Kidney (tissue), 14 donors: ENCODE data around the gene SLC2A10. TPM values are rescaled to one million over a fixed set of nuclear protein-coding genes. Genes with fewer than 3 reads are reported as not detected.

Source experiments
- DNase-seq, 5 donors: peaks; one replicate each; pipeline ENCODE4 v3.0.0-alpha.2; 2013 to 2020
- FAIRE-seq: peaks from 2 replicates; lab custom pipeline; 2012; peaks lifted over from hg19 to GRCh38; lab: Jason Lieb, UNC
- H3K27ac ChIP-seq, 2 donors: one replicate each; pipeline ENCODE4 v1.7.0; 2013; ENCODE audit warnings: low read depth in 2 of 2, low read length in 2 of 2, inconsistent platforms in 1 of 2
- H3K27me3 ChIP-seq: one replicate; pipeline ENCODE4 v1.7.1; 2013; ENCODE audit warnings: low read length, inconsistent platforms; ENCODE audit not compliant: control insufficient read depth, insufficient read depth
- H3K36me3 ChIP-seq, 3 donors: one replicate each; pipeline versions ENCODE4 v1.7.0 to v1.7.1; 2013; ENCODE audit warnings: low read length in 3 of 3, control low read depth in 1 of 3, inconsistent platforms in 1 of 3; ENCODE audit not compliant: insufficient read depth in 3 of 3, control insufficient read depth in 2 of 3
- H3K4me1 ChIP-seq, 3 donors: one replicate each; pipeline versions ENCODE4 v1.7.0 to v1.7.1; 2013; ENCODE audit warnings: low read length in 3 of 3, inconsistent platforms in 1 of 3, low read depth in 1 of 3; ENCODE audit not compliant: control insufficient read depth in 2 of 3, insufficient read depth in 2 of 3
- H3K4me3 ChIP-seq, 3 donors: one replicate each; pipeline versions ENCODE4 v1.7.0 to v1.8.1; 2013; ENCODE audit warnings: low read length in 3 of 3, control low read depth in 1 of 3, inconsistent platforms in 1 of 3
- H3K9ac ChIP-seq, 3 donors: one replicate each; pipeline versions ENCODE4 v1.7.0 to v1.7.1; 2013; ENCODE audit warnings: low read length in 3 of 3, control low read depth in 1 of 3, inconsistent platforms in 1 of 3
- H3K9me3 ChIP-seq, 3 donors: one replicate each; pipeline versions ENCODE4 v1.7.0 to v1.7.1; 2013; ENCODE audit warnings: low read length in 3 of 3, control low read depth in 1 of 3, inconsistent platforms in 1 of 3; ENCODE audit not compliant: control insufficient read depth in 2 of 3, insufficient read depth in 1 of 3
- CTCF ChIP-seq: IDR thresholded peaks from 3 replicates; pipeline ENCODE4 v1.5.1; 2012; ENCODE audit warnings: mild to moderate bottlenecking, moderate library complexity, borderline replicate concordance; ENCODE audit not compliant: insufficient read depth; ENCODE audit errors: extremely low read depth
- intact Hi-C: fragments of 100-400 bp; cut with DNase I; formaldehyde crosslinking; loops from one replicate; pipeline ENCODE4 v1.11.1; 2022
- polyA plus RNA-seq: library from polyadenylated mRNA; stranded (reverse); fragments of 350-450 nt; fragmentation: Illumina TruSeq; extraction: RNeasy Lipid Tissue Mini Kit (QIAGEN cat#74804); gene quantifications from one replicate; pipeline ENCODE4 v1.2.3, GENCODE V29; 2014; ENCODE audit warnings: low read depth, low replicate concordance; ENCODE audit not compliant: insufficient read depth
- total RNA-seq: library from RNA; stranded (reverse); fragmentation: NEBNext Ultra II Directional; extraction: Animal tissue kit (Norgen Biotek cat#: 25700); gene quantifications from one replicate; pipeline ENCODE4 v1.2.1, GENCODE V29; 2021
- donor health status: control.
- donor health status: control.
- donor health status: control.
- donor health status: control.
- donor health status: control.
- donor health status: DM: yes; HTN: yes; CAD: no.
- donor health status: Normal renal cell carcinoma (clear cell type).

Gene SLC2A10
- total and polyA plus RNA-seq, 2 donors from 2014 or later, result 3.7 to 7.1 TPM

DNA sequence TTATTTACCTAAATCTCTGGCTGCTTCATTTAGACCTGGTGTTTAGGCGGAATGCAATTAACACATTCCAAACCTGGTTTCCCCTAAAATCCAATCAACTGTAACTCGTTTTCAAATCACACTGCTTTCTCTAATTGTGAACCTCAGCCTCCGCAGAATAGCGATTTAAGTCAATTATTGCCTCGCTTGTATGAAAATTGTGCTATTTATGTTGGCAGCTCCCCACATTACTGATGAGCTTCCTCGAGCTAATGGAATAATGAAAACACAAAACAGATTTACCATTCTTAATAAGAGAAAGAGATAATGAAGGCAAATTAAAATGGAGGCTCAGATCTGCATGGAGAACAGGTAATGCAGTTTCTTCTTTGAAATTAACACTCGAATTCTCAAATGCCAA lies 67.9 kb downstream of the SLC2A10 start:
- no peak for TF ChIP-seq CTCF
- Histone ChIP-seq H3K27me3 (no peaks in the 10 kb centered on the region), H3K4me1 (no peaks in the 10 kb centered on the region), H3K9me3 (no peaks in the 10 kb centered on the region), H3K4me3 (no peak overlapping the region), H3K27ac (no peak overlapping the region), H3K36me3 (no peaks in the 10 kb centered on the region), H3K9ac (no peak overlapping the region)
- intact Hi-C loops, result no loop called here
- DNase-seq (no peak), FAIRE-seq (no peak)

- Histone ChIP-seq H3K4me3 (no peak overlapping the region), H3K4me1 (no peaks in the 10 kb centered on the region), H3K36me3 (no peaks in the 10 kb centered on the region), H3K27me3 (no peaks in the 10 kb centered on the region), H3K9ac (no peak overlapping the region), H3K27ac (no peak overlapping the region), H3K9me3 (no peaks in the 10 kb centered on the region)
- intact Hi-C loops, result no loop called here
- TF ChIP-seq CTCF, result no peak
- no peak for DNase-seq
- FAIRE-seq, result no peak
Measured at GRCh38 chr20:46779831-46780230, 70.4 kb downstream of the SLC2A10 start.

GRCh38 chr20:46784436-46785127 lies 75.1 kb downstream of the SLC2A10 start:
- H3K4me3 ChIP-seq, result no peak overlapping the region
- no peak overlapping the region for H3K9ac ChIP-seq
- FAIRE-seq, result no peak
- H3K36me3 ChIP-seq, result no peaks in the 10 kb centered on the region
- peaks cover 0 to 3% (median 0%) of the 10 kb centered on the region in 3 donors for H3K4me1 ChIP-seq
- intact Hi-C loops, result no loop called here
- H3K9me3 ChIP-seq, result no peaks in the 10 kb centered on the region
- TF ChIP-seq CTCF, result no peak
- no peaks in the 10 kb centered on the region for H3K27me3 ChIP-seq
- DNase-seq, result peak in 1 of 5 donors; percentile 29
- H3K27ac ChIP-seq, result no peak overlapping the region

Other genes starting within 250 kb of the SLC2A10 start
- gene ZNF334, start 196.1 kb upstream of the SLC2A10 start, total RNA-seq, result 8.2 TPM
- gene ZNF334, start 196.1 kb upstream of the SLC2A10 start, polyA plus RNA-seq, result 3.7 TPM
- gene OCSTAMP, start 159.0 kb upstream of the SLC2A10 start, total RNA-seq, result not detected
- not detected for gene OCSTAMP, start 159.0 kb upstream of the SLC2A10 start, polyA plus RNA-seq
- 31.5 TPM for gene SLC13A3, start 58.2 kb upstream of the SLC2A10 start, total RNA-seq
- 241 TPM for gene SLC13A3, start 58.2 kb upstream of the SLC2A10 start, polyA plus RNA-seq
- 11.0 TPM for gene TP53RK, start 20.2 kb upstream of the SLC2A10 start, total RNA-seq
- gene TP53RK, start 20.2 kb upstream of the SLC2A10 start, polyA plus RNA-seq, result 9.3 TPM
- gene EYA2, start 185.2 kb downstream of the SLC2A10 start, total RNA-seq, result 2.6 TPM
- 7.9 TPM for gene EYA2, start 185.2 kb downstream of the SLC2A10 start, polyA plus RNA-seq